Skeletal muscle satellite cell (primary cell): ENCODE measurements around the gene LRRC38.

Source experiments
- H3K27me3 ChIP-seq: 2 replicates; pipeline ENCODE4 v1.7.0; 2013; ENCODE audit warnings: low read length; ENCODE audit not compliant: control insufficient read depth, insufficient read depth
- H3K36me3 ChIP-seq: 2 replicates; pipeline ENCODE4 v1.7.0; 2013; ENCODE audit warnings: mild to moderate bottlenecking, control low read depth, low read length; ENCODE audit not compliant: insufficient read depth
- H3K4me1 ChIP-seq: 2 replicates; pipeline ENCODE4 v1.7.0; 2013; ENCODE audit warnings: low read length; ENCODE audit not compliant: control insufficient read depth, insufficient read depth
- H3K4me2 ChIP-seq: 2 replicates; pipeline ENCODE4 v1.7.0; 2013; ENCODE audit warnings: mild to moderate bottlenecking, low read length
- H3K4me3 ChIP-seq: 2 replicates; pipeline ENCODE4 v1.7.0; 2013; ENCODE audit warnings: low read length
- H3K9ac ChIP-seq: 2 replicates; pipeline ENCODE4 v1.7.0; 2013; ENCODE audit warnings: mild to moderate bottlenecking, low read depth, low read length, moderate library complexity
- H3K9me3 ChIP-seq: replicated peaks from 2 replicates; pipeline ENCODE4 v1.7.0; 2013; ENCODE audit warnings: mild to moderate bottlenecking, control low read depth, low read length

LRRC38 gene

GRCh38 chr1:13541435-13542215 lies 27.8 kb upstream of the LRRC38 start:
- Histone ChIP-seq H3K9ac (no peak overlapping the region), H3K36me3 (no peaks in the 10 kb centered on the region), H3K4me2 (no peak overlapping the region), H3K9me3 (peaks cover 5% of the 10 kb centered on the region), H3K4me1 (no peaks in the 10 kb centered on the region), H3K4me3 (no peak overlapping the region), H3K27me3 (no peaks in the 10 kb centered on the region)

GRCh38 chr1:13540866-13541265 lies 27.1 kb upstream of the LRRC38 start:
- Histone ChIP-seq H3K4me3 (no peak overlapping the region), H3K4me1 (no peaks in the 10 kb centered on the region), H3K9ac (no peak overlapping the region), H3K9me3 (peaks cover 5% of the 10 kb centered on the region), H3K36me3 (no peaks in the 10 kb centered on the region), H3K27me3 (no peaks in the 10 kb centered on the region), H3K4me2 (no peak overlapping the region)

- H3K9ac ChIP-seq = no peak overlapping the region
- H3K27me3 ChIP-seq = no peaks in the 10 kb centered on the region
- no peaks in the 10 kb centered on the region for H3K36me3 ChIP-seq
- H3K4me1 ChIP-seq = no peaks in the 10 kb centered on the region
- H3K4me2 ChIP-seq = no peak overlapping the region
- H3K4me3 ChIP-seq = no peak overlapping the region
- peaks cover 5% of the 10 kb centered on the region for H3K9me3 ChIP-seq
Measured at GRCh38 chr1:13539683-13540082, 25.9 kb upstream of the LRRC38 start.

GRCh38 chr1:13538832-13539231 lies 25.0 kb upstream of the LRRC38 start:
- H3K4me2 ChIP-seq = no peak overlapping the region
- no peak overlapping the region for H3K4me3 ChIP-seq
- no peak overlapping the region for H3K9ac ChIP-seq
- no peaks in the 10 kb centered on the region for H3K4me1 ChIP-seq
- H3K9me3 ChIP-seq = peaks cover 5% of the 10 kb centered on the region
- no peaks in the 10 kb centered on the region for H3K27me3 ChIP-seq
- H3K36me3 ChIP-seq = no peaks in the 10 kb centered on the region

- Histone ChIP-seq H3K4me1 (no peaks in the 10 kb centered on the region), H3K9me3 (peaks cover 5% of the 10 kb centered on the region), H3K4me3 (no peak overlapping the region), H3K27me3 (no peaks in the 10 kb centered on the region), H3K36me3 (no peaks in the 10 kb centered on the region), H3K4me2 (no peak overlapping the region), H3K9ac (no peak overlapping the region)
Measured at GRCh38 chr1:13536571-13536970, 22.8 kb upstream of the LRRC38 start.

- H3K4me1 ChIP-seq = no peaks in the 10 kb centered on the region
- H3K9ac ChIP-seq = no peak overlapping the region
- H3K4me3 ChIP-seq = no peak overlapping the region
- H3K4me2 ChIP-seq = no peak overlapping the region
- H3K27me3 ChIP-seq = no peaks in the 10 kb centered on the region
- H3K36me3 ChIP-seq = no peaks in the 10 kb centered on the region
- peaks cover 5% of the 10 kb centered on the region for H3K9me3 ChIP-seq
Measured at GRCh38 chr1:13535227-13535626, 21.4 kb upstream of the LRRC38 start.

- Histone ChIP-seq H3K4me2 (no peak overlapping the region), H3K4me1 (no peaks in the 10 kb centered on the region), H3K9me3 (no peaks in the 10 kb centered on the region), H3K36me3 (no peaks in the 10 kb centered on the region), H3K27me3 (no peaks in the 10 kb centered on the region), H3K4me3 (no peak overlapping the region), H3K9ac (no peak overlapping the region)
Measured at GRCh38 chr1:13528320-13528719, 14.5 kb upstream of the LRRC38 start.

- H3K4me1 ChIP-seq = no peaks in the 10 kb centered on the region
- H3K4me3 ChIP-seq = no peak overlapping the region
- H3K9me3 ChIP-seq = peaks cover 3% of the 10 kb centered on the region
- no peak overlapping the region for H3K9ac ChIP-seq
- H3K27me3 ChIP-seq = no peaks in the 10 kb centered on the region
- no peaks in the 10 kb centered on the region for H3K36me3 ChIP-seq
- no peak overlapping the region for H3K4me2 ChIP-seq
Measured at GRCh38 chr1:13523780-13524477, 10.1 kb upstream of the LRRC38 start.

- no peaks in the 10 kb centered on the region for H3K4me1 ChIP-seq
Measured at GRCh38 chr1:13520985-13521384, 7.2 kb upstream of the LRRC38 start.

GRCh38 chr1:13517193-13517812 lies 3.5 kb upstream of the LRRC38 start:
- Histone ChIP-seq H3K9me3 (peaks cover 9% of the 10 kb centered on the region), H3K27me3 (peaks cover under 1% of the 10 kb centered on the region), H3K4me3 (no peak overlapping the region), H3K4me2 (no peak overlapping the region), H3K36me3 (no peaks in the 10 kb centered on the region), H3K4me1 (no peaks in the 10 kb centered on the region), H3K9ac (no peak overlapping the region)

More at GRCh38 chr1:13520985-13521384, 7.2 kb upstream of the LRRC38 start:
- H3K9me3 ChIP-seq = peaks cover 9% of the 10 kb centered on the region
- no peaks in the 10 kb centered on the region for H3K27me3 ChIP-seq
- no peak overlapping the region for H3K4me2 ChIP-seq
- H3K9ac ChIP-seq = no peak overlapping the region
- H3K36me3 ChIP-seq = no peaks in the 10 kb centered on the region
- no peak overlapping the region for H3K4me3 ChIP-seq

- Histone ChIP-seq H3K36me3 (no peaks in the 10 kb centered on the region), H3K9ac (no peak overlapping the region), H3K4me3 (no peak overlapping the region), H3K27me3 (peaks cover 2% of the 10 kb centered on the region), H3K4me1 (no peaks in the 10 kb centered on the region), H3K4me2 (no peak overlapping the region), H3K9me3 (peaks cover 9% of the 10 kb centered on the region)
Measured at GRCh38 chr1:13516606-13517005, 2.8 kb upstream of the LRRC38 start.
